ENCODE data around the gene ABAT.
A peak's percentile ranks its signal among the peaks of the same experiment; 100 is the strongest.

The ABAT gene

DNA sequence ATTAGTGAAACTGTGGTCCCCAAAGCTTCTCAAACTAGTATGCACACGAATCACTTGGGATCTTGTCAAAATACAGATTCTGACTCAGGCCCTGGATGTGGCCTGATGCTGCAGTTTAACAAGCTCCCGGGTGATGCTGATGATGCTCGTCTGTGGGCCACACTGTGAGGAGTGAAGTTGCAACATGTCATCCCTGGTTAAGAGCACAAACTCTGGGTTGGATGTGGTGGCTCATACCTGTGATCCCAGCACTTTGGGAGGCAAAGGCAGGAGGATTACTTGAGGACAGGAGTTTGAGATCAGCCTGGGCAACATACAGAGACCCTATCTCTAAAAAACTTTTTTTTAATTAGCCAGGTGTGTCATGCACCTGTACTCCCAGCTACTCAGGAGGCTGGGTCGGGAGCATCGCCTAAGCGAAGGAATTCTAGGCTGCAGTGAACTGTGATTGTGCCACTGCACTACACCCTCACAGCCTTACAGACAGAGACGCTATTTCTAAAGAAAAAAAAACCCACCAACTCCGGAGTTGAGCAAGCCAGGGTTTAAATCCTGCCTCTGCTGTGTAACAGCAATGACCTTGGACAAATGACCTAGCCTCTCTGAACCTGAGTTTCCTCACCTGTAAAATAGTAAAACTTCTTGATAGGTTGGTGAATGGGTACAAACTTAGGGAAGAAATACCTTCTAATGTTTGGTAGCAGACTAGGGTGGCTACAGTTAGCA, 24.4 kb upstream of the ABAT start:
- DNase-seq: no peak

DNA sequence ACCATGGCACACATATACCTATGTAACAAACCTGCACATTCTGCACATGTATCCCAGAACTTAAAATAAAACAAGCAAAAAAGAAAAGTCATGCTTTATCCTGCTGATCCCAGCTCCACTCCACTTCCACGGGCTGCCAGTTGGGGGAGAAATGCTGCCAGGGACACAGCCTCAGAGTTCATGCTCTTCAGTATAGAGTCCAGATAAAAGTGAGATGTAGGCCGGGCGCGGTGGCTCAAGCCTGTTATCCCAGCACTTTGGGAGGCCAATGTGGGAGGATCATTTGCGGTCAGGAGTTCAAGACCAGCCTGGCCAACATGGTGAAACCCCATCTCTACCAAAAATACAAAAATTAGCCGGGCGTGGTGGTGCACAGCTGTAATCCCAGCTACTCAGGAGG, 22.5 kb upstream of the ABAT start:
- peak; percentile 60 for DNase-seq

DNA sequence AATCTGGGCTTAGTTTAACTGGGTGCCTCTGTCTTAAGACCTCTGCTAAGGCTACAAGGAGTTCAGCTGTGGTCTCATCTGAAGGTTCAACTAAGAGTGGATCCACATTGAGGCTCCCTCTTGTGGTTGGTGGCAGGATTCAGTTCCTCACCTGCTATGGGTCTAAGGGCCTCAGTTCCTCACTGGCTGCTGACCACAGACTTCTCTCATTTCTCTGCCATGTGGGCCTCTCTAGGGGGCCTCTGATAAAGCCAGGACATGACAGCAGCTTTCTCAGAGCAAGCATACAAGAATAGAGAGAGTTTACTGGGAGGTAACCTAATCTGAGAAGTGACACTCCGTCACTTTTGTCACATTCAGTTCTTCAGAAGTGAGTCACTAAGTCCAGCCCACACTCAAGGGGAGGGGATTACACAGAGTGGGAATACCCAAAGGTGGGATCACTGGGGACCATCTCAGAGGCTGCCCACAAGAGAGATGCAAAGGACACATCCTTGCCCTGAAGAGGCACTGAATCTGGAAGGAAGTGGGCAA, 19.2 kb upstream of the ABAT start:
- DNase-seq: peak; percentile 57

DNA sequence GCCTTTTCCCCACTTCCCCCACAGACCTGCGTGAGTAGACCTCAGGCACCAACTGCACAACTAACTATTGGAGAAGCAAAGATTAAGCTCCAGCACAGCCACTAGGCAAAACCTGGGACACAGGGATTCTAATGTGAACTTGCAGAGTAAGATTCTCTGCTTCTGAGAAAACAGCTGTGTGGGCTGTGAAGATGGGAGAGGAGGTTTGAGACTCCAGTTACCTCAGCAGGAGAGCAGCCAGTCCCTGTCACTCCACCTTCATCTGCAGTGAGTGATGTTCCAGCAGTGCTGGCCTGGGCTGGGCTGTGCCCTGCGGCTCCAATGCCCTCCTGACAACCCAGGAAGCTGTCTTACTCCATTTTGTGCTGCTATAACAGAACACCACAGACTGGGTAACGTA, 18.0 kb upstream of the ABAT start:
- DNase-seq: no peak

GRCh38 chr16:8660841-8661301, 13.5 kb upstream of the ABAT start:
- DNase-seq: peak; percentile 85

- DNase-seq: no peak
These were observed 12.7 kb upstream of the ABAT start for GRCh38 chr16:8661703-8662102.

- DNase-seq: no peak
These were observed 11.0 kb upstream of the ABAT start for GRCh38 chr16:8663192-8664089.

GRCh38 chr16:8665529-8665928, 8.9 kb upstream of the ABAT start:
- no peak for DNase-seq

DNA sequence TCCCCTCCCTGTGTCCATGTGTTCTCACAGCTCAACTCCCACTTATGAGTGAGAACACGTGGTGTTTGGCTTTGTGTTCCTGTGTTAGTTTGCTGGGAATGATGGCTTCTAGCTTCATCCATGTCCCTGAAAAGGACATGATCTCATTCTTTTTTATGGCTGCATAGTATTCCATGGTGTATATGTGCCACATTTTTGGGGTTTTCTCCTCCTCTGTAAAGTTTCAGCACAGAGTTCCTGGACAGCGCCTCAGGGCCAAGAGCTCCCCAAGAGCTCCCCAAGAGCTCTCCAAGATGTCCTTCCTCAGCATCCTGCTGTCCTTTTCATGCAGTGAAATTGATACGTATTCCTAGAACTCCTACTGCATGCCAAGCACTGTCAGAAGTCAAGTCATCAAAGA, 6.9 kb upstream of the ABAT start:
- no peak for DNase-seq

DNA sequence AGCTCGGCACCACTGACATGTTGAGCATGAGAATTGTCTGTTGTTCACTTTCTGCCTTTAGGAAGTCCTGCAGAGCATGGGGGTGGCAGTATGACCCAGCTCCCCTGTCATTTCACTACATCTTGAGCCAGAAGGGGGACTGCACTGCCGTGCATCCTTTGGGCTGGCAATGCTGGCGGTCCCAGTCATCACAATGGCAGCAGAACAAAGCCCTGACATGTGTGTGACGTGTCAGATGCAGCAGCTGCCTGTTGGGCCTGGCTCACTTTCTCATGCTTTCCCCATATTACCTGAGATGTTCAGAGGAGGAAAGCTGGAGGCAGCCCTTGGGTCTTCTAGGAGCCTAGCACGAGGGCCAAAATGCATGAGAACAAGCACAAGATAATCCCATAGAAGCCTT, 6.3 kb upstream of the ABAT start:
- no peak for DNase-seq

DNA sequence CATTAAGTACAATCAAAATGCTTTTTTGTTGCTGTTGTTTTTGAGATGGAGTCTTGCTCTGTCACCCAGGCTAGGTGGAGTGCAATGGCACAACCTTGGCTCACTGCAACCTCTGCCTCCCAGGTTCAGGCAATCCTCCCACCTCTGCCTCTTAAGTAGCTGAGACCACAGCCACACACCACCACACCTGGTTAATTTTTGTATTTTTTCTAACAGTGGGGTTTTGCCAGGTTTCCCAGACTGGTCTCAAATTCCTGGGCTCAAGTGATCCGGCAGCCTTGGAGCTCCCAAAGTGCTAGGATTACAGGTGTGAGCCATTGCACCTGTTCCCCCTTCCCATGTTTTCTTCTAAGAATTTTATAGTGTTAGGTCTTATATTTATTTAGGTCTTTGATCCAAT, 4.9 kb upstream of the ABAT start:
- DNase-seq: no peak

GRCh38 chr16:8670014-8670560, 4.3 kb upstream of the ABAT start:
- no peak for DNase-seq

DNA sequence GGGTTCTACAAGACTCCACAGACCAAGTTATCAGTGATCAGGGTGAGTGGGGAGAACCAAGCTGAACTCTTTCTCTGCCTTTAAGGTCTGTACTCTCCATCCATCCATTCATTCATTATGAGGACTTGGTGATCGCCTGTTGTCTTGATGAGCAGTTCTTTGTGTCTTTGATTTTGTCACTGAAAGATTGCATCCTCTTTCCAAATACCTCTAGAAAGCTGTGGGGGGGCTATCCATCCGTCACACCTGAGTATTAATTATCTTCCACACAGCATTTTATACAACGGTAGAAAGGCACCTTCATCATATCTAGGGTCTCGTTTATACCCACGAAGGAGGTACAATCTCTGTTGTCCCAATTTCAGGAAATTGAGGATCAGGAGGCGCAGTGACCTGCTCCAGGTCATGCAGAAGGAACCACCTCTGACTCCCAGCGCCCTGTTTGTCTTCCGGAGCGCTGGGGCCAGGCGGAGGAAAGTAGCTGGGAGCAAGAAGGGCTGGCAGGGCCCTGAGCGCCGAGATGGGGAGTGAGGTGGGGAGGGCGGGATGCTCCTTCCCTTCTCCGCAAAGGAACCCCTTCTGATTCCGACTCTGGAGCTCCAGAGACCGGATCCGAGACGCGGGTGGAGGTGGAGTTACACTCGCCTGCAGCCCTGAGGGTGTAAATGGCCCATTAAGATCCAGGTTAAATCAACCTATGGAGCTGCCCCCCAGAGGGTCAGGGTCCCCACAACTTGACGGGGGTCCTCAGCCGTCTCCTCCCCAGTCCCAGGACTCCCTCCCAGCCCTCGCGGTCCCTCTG, 605 bp upstream of the ABAT start:
- DNase-seq: peak; percentile 63

DNA sequence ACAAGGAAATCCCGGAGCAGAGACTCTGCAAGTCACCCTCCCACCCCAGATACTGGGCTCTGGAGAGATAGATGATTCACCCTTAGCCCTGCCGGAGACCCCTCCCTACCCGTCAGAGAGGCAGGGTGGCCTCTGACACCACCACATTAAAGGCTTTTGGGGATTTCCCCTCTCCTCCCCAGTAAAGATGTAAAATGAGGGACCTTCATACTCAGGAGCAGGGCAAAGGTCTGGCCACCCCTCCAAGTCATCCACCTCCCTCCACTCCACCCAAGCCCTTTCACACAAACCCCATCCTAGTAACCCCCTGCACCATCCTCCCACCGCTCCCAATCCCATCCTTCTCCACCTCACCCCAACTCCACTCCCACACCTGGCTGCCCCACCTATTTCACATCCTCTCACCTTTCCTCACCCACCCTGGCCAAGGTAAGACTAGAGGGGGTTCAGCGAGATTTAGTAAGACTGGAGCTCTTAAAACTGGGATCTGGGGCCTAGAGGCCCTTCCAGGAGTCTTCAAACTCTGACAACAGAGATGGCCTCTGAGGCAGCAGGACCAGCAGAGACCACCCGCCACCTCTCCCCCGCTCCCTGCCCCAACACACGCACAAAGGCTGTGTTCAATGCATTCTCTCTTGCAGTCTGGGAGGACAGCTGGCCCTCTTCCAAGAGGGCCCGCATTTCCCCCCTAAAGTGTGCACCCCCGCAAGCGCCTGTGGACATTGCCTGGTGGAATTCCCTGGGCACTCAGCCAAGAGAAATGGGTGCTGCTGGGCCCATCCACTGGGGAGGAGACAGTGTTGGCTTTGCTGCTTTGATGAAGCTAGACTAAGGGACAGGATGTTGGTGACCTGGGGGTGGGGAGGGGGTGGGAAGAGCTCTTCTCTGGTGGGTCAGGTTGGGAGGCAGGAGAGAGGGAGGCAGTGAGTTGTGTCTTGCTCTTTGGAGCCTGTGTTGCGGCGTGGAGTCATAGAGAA, 1.1 kb downstream of the ABAT start:
- no peak for DNase-seq

DNA sequence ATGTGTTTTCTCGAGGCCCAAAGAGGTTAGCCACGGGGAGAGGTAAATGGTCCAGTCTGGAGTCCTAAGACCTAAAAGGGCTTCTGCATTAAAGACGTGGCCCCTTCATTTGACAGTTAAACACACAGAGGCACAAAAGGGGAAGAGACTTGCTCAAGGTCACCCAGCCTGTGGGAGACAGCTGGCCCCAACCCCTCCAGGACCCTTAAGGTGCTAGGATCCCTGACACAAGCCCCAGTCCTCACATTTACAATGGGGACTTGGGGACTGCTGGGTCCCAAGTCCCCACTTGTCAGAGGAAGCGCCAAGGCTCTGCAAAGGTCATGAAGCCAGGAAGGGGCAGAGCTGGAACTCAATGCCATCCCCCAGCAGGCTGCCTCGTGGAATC, 1.7 kb downstream of the ABAT start:
- DNase-seq: no peak

- no peak for DNase-seq
These were observed 2.4 kb downstream of the ABAT start for GRCh38 chr16:8676737-8677375.

- DNase-seq: no peak
These were observed 3.1 kb downstream of the ABAT start for GRCh38 chr16:8677481-8677880.

GRCh38 chr16:8678068-8678927, 3.9 kb downstream of the ABAT start:
- no peak for DNase-seq

DNA sequence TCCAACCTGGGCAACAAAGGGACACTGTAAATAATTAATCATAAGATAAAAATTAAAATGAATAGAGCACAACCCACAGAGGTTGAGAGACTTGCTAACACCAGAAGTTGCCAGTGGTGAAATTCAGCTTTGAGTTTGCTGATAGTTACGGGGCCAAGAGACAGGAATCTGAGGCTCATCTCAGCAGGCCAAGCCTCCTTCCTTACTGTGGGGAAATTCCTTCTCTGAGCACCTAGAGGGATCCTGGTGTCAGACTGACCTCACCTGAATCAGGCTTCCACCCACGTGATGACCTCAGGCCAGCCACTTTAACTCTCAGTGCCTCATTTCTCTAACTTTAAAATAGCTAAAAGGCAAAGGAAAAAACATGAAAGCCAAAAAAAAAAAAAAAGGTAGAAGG, 4.7 kb downstream of the ABAT start:
- no peak for DNase-seq

All from DMS53 (cell line).